Effector memory CD8-positive, alpha-beta T cell (primary cell): Measurements from ENCODE around the gene PLP2.

Experiments
- ATAC-seq: fragments of 150-1000 bp; cut with Tn5 transposase; replicated peaks from 2 replicates; pipeline ENCODE4 v1.10.0; 2021; ENCODE audit warnings: mild to moderate bottlenecking, moderate library complexity
- DNase-seq, 3 experiments: peaks; one replicate each; pipeline ENCODE4 v3.0.0; 2021
- H3K27ac Mint-ChIP-seq, 2 donors: one replicate each; pipeline ENCODE4 v1.8.0; 2022; ENCODE audit warnings: mild to moderate bottlenecking in 2 of 2, mixed read lengths in 2 of 2, moderate library complexity in 2 of 2
- H3K27me3 Mint-ChIP-seq, 2 donors: one replicate each; pipeline ENCODE4 v1.8.0; 2022; ENCODE audit warnings: mixed read lengths in 2 of 2
- H3K36me3 Mint-ChIP-seq: one replicate; pipeline ENCODE4 v1.8.0; 2022; ENCODE audit warnings: mild to moderate bottlenecking, moderate library complexity, mixed read lengths; ENCODE audit not compliant: insufficient read depth
- H3K4me1 Mint-ChIP-seq, 2 donors: one replicate each; pipeline ENCODE4 v1.8.0; 2022; ENCODE audit warnings: low read depth in 2 of 2, mixed read lengths in 2 of 2
- H3K4me3 Mint-ChIP-seq, 2 donors: one replicate each; pipeline ENCODE4 v1.8.0; 2022; ENCODE audit warnings: mild to moderate bottlenecking in 2 of 2, mixed read lengths in 2 of 2, moderate library complexity in 2 of 2
- H3K9me3 Mint-ChIP-seq, 2 donors: one replicate each; pipeline ENCODE4 v1.8.0; 2022; ENCODE audit warnings: mixed read lengths in 2 of 2

PLP2 gene

DNA sequence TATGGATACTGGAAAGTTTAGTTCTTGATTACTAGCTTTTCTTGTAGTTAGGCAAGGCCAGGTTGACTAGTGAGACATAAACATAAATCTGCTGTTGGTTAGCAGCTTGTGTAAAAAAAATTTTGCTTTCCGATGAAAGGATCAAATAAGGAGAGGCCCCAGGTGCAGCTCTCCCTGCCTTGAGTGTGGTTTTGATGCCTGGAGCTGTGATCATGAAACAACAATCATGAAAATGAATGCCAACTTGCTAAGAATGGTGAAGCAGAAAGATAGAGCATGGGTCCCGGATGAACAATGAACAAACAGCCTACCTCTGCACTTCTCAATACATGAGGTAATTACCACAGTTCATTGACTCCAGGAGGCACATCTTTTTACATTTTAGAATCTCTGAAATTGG is 42.7 kb downstream of the PLP2 start:
- H3K9me3 Mint-ChIP-seq: peaks cover 0 to 4% of the 10 kb centered on the region in 2 donors
- H3K27ac Mint-ChIP-seq: no peak overlapping the region
- peaks cover 0 to 22% of the 10 kb centered on the region in 2 donors for H3K27me3 Mint-ChIP-seq
- no peaks in the 10 kb centered on the region for H3K4me1 Mint-ChIP-seq
- DNase-seq (no peak), ATAC-seq (no peak)
- H3K36me3 Mint-ChIP-seq: no peaks in the 10 kb centered on the region
- H3K4me3 Mint-ChIP-seq: no peak overlapping the region

DNA sequence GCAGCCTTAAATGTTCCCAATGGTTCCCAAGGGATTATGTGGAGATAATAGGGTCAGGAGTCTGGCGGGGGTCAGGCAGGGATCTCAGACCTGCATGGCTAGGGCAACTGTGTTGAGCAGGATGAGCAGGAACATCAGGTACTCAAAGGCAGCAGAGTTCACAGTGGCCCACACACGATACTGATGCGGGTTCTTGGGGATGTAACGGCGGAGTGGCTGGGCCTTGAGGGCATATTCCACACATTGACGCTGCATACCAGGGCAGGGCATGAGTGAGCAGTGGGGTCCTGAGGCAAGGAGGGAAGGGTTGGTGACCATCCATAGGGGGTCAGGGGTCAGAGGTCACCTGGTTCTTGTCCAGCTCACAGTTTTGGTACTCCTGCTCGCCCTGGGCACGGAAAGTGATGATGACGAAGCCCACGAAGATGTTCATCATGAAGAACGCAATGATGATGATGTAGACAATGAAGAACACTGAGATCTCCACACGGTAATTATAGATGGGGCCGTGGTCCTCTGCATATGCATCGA is 43.4 kb downstream of the PLP2 start:
- ATAC-seq (no peak), DNase-seq (no peak)
- peaks cover 0 to 22% of the 10 kb centered on the region in 2 donors for H3K27me3 Mint-ChIP-seq
- peaks cover 0 to 4% of the 10 kb centered on the region in 2 donors for H3K9me3 Mint-ChIP-seq
- no peak overlapping the region for H3K4me3 Mint-ChIP-seq
- H3K36me3 Mint-ChIP-seq: no peaks in the 10 kb centered on the region
- H3K4me1 Mint-ChIP-seq: no peaks in the 10 kb centered on the region
- H3K27ac Mint-ChIP-seq: no peak overlapping the region

DNA sequence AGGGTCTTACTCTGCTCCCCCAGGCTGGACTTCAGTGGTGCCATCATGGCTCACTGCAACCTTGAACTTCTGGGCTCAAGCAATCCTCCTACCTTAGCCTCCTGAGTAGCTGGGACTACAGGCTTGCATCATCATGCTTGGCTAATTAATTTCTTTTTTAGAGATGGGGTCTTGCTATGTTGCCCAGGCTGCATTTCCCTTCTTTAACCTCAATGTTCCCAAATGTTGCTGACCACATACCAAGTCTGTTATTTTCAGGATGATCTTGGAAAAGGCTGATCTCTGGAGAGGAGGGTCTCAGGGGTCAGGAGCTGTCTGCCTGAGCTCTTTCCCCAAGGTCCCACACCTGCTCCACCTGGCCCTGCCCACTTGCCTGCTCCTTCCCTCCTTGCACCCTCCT is 48.4 kb downstream of the PLP2 start:
- no peak overlapping the region for H3K4me3 Mint-ChIP-seq
- H3K27me3 Mint-ChIP-seq: peaks cover 13 to 20% of the 10 kb centered on the region in 2 donors
- no peak for ATAC-seq
- H3K27ac Mint-ChIP-seq: no peak overlapping the region
- no peak for DNase-seq
- no peaks in the 10 kb centered on the region for H3K36me3 Mint-ChIP-seq
- H3K4me1 Mint-ChIP-seq: no peaks in the 10 kb centered on the region
- no peaks in the 10 kb centered on the region for H3K9me3 Mint-ChIP-seq

DNA sequence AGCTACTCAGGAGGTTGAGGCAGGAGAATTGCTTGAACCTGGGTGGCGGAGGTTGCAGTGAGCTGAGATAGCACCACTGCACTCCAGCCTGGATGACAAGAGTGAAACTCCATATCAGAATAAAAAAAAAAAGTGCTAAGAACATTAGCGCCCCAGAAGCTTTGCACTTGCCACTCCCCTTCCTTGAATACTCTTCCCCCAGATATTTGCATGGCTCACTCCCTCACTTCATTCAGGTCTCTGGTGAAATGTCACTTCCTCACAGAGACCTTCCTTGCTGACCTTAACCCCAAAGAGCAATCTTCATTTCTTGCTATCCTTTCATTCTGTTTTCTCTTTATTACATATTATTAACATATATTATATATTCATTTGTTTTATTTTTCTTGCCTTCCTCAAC is 50.2 kb downstream of the PLP2 start:
- H3K4me3 Mint-ChIP-seq: no peak overlapping the region
- peaks cover 19 to 30% of the 10 kb centered on the region in 2 donors for H3K27me3 Mint-ChIP-seq
- no peaks in the 10 kb centered on the region for H3K4me1 Mint-ChIP-seq
- H3K9me3 Mint-ChIP-seq: no peaks in the 10 kb centered on the region
- no peak for DNase-seq
- H3K36me3 Mint-ChIP-seq: no peaks in the 10 kb centered on the region
- ATAC-seq: no peak
- H3K27ac Mint-ChIP-seq: peak overlapping the region in 1 of 2 donors; percentile 3
